GM12878 (cell line): Measurements from ENCODE around the gene HTRA2. TPM values are rescaled to one million over a fixed set of nuclear protein-coding genes. Genes with fewer than 3 reads are reported as not detected.

ENCODE experiments used
- ATAC-seq: fragments of 200-7000 bp; cut with Tn5 transposase; 3 replicates; pipeline ENCODE4 v1.9.1; 2020; ENCODE audit warnings: mild to moderate bottlenecking, moderate library complexity
- BruUV-seq: library from RNA; stranded (reverse); fragments of 400-500 nt; replicated peaks from 2 replicates; lab custom pipeline; 2021; lab: Mats Ljungman, UMichigan
- CTCF ChIA-PET: fragments of 300-600 bp; sonication (Branson Sonifier 250); formaldehyde crosslinking; extraction: SDS; loops from one replicate; lab custom pipeline; 2021; ENCODE audit warnings: inconsistent platforms; lab: Yijun Ruan, JAX
- POLR2A ChIA-PET: fragments of 350-600 bp; formaldehyde crosslinking; extraction: SDS; loops from one replicate; lab custom pipeline; 2021; ENCODE audit warnings: inconsistent platforms; lab: Charles Lee
- RAD21 ChIA-PET: fragments of 300-600 bp; sonication (Branson Sonifier 250); formaldehyde crosslinking; loops from one replicate; lab custom pipeline; 2023; ENCODE audit warnings: antibody characterized with exemption; ENCODE audit not compliant: unreplicated experiment; lab: Charles Lee
- SMC1A ChIA-PET: fragments of 300-600 bp; sonication (Branson Sonifier 250); formaldehyde crosslinking; loops from one replicate; lab custom pipeline; 2023; ENCODE audit not compliant: unreplicated experiment, uncharacterized antibody; lab: Charles Lee
- DNase-seq: peaks from one replicate; pipeline ENCODE4 v3.0.0-alpha.2; 2011; ENCODE audit warnings: low read depth, low spot score
- FAIRE-seq: peaks from 3 replicates; lab custom pipeline; 2011; peaks lifted over from hg19 to GRCh38; lab: Jason Lieb, UNC
- H2AFZ ChIP-seq: 2 replicates; pipeline ENCODE4 v1.6.0; 2011; ENCODE audit warnings: low read depth, low read length, control low read depth; ENCODE audit not compliant: control insufficient read depth
- H3K27ac ChIP-seq: 2 replicates; pipeline ENCODE4 v1.5.1; 2011; ENCODE audit warnings: control low read depth; ENCODE audit not compliant: control insufficient read depth, insufficient read depth
- H3K27me3 ChIP-seq, 2 experiments: replicated peaks in 1 of 2; 2 replicates each; pipeline versions ENCODE4 v1.6.0 to v1.6.1; 2011; ENCODE audit warnings: low read length in 1 of 2; ENCODE audit not compliant: control insufficient read depth in 2 of 2, insufficient read depth in 2 of 2
- H3K36me3 ChIP-seq, 2 experiments: 2 replicates each; pipeline ENCODE4 v1.5.1; 2011; ENCODE audit warnings: low read length in 1 of 2; ENCODE audit not compliant: control insufficient read depth in 2 of 2, insufficient read depth in 2 of 2
- H3K4me1 ChIP-seq: 2 replicates; pipeline ENCODE4 v1.6.1; 2011; ENCODE audit warnings: mild to moderate bottlenecking, low read length, moderate library complexity, mixed read lengths; ENCODE audit not compliant: control insufficient read depth, insufficient read depth
- H3K4me2 ChIP-seq: 2 replicates; pipeline ENCODE4 v1.6.0; 2011; ENCODE audit warnings: control low read depth; ENCODE audit not compliant: control insufficient read depth, insufficient read depth
- H3K4me3 ChIP-seq: fragments of 200-600 bp; sonication (generic); 2 replicates; pipeline ENCODE4 v1.5.1; 2016
- H3K79me2 ChIP-seq: 2 replicates; pipeline ENCODE4 v1.6.0; 2011; ENCODE audit warnings: low read length; ENCODE audit not compliant: control insufficient read depth, insufficient read depth
- H3K9ac ChIP-seq: 2 replicates; pipeline ENCODE4 v1.8.0; 2011; ENCODE audit warnings: low read length, control low read depth, mixed read lengths; ENCODE audit not compliant: control insufficient read depth, insufficient read depth
- H3K9me3 ChIP-seq: replicated peaks from 3 replicates; pipeline ENCODE4 v1.5.1; 2011; ENCODE audit warnings: mild to moderate bottlenecking, low read length; ENCODE audit not compliant: control insufficient read depth, insufficient read depth
- H4K20me1 ChIP-seq: 2 replicates; pipeline ENCODE4 v1.6.0; 2011; ENCODE audit not compliant: control insufficient read depth, insufficient read depth
- ASH2L ChIP-seq: fragments of 300-600, 200-600 bp; sonication (generic); IDR thresholded peaks from 2 replicates; pipeline ENCODE4 v1.6.1; 2017; ENCODE audit warnings: low read depth, mild to moderate bottlenecking, borderline replicate concordance
- ATF7 ChIP-seq: fragments of 450-650 bp; IDR thresholded peaks from 2 replicates; pipeline ENCODE4 v1.6.1; 2016; ENCODE audit warnings: low read depth, mild to moderate bottlenecking
- BCL11A ChIP-seq: IDR thresholded peaks from 2 replicates; pipeline ENCODE4 v1.6.1; 2011; ENCODE audit warnings: low read depth, low read length
- CHD1 ChIP-seq: IDR thresholded peaks from 2 replicates; pipeline ENCODE4 v1.6.1; 2012; ENCODE audit warnings: low read depth, low read length, improper control_type of control experiment
- EGR1 ChIP-seq, 2 experiments: IDR thresholded peaks; 1 replicate in 1 of 2; 2 replicates in 1 of 2; pipeline ENCODE4 v1.6.1; 2011 to 2012; ENCODE audit warnings: low read depth in 2 of 2, low read length in 2 of 2, borderline replicate concordance in 1 of 2, mild to moderate bottlenecking in 1 of 2, moderate library complexity in 1 of 2
- EP300 ChIP-seq, 2 experiments: fragments of 150-350 bp in 1 of 2; IDR thresholded peaks; 2 replicates each; pipeline ENCODE4 v1.6.1; 2011 to 2012; ENCODE audit warnings: low read depth in 2 of 2, low read length in 2 of 2, borderline replicate concordance in 1 of 2, improper control_type of control experiment in 1 of 2, inconsistent platforms in 1 of 2; ENCODE audit not compliant: control insufficient read depth in 1 of 2
- ETV6 ChIP-seq, 2 experiments: fragments of 450-650 bp in 1 of 2; IDR thresholded peaks in 1 of 2; conservative IDR thresholded peaks in 1 of 2; 2 replicates each; pipeline ENCODE4 v1.6.1; 2014; ENCODE audit warnings: antibody characterized with exemption in 1 of 2, borderline replicate concordance in 1 of 2, low read depth in 1 of 2, mild to moderate bottlenecking in 1 of 2, moderate library complexity in 1 of 2
- FOS ChIP-seq: IDR thresholded peaks from 3 replicates; pipeline ENCODE4 v1.6.1; 2011; ENCODE audit warnings: borderline replicate concordance; ENCODE audit not compliant: insufficient read length; ENCODE audit errors: extremely low read depth
- JUNB ChIP-seq: IDR thresholded peaks from 2 replicates; pipeline ENCODE4 v1.6.1; 2016; ENCODE audit warnings: antibody characterized with exemption, mild to moderate bottlenecking
- MEF2B ChIP-seq: fragments of 450-650 bp; IDR thresholded peaks from 2 replicates; pipeline ENCODE4 v1.6.1; 2018; ENCODE audit warnings: mild to moderate bottlenecking, moderate library complexity; ENCODE audit not compliant: partially characterized antibody, poor library complexity, severe bottlenecking
- MLLT1 ChIP-seq: fragments of 450-650 bp; IDR thresholded peaks from 2 replicates; pipeline ENCODE4 v1.6.1; 2016; ENCODE audit warnings: mild to moderate bottlenecking
- NBN ChIP-seq: fragments of 450-650 bp; IDR thresholded peaks from 2 replicates; pipeline ENCODE4 v1.6.1; 2016
- PKNOX1 ChIP-seq: fragments of 450-650 bp; IDR thresholded peaks from 2 replicates; pipeline ENCODE4 v1.6.1; 2016; ENCODE audit warnings: mild to moderate bottlenecking
- POLR2AphosphoS2 ChIP-seq: IDR thresholded peaks from 2 replicates; pipeline ENCODE4 v1.6.1; 2011; ENCODE audit warnings: low read depth, mild to moderate bottlenecking, low read length, improper control_type of control experiment, moderate library complexity
- SMAD1 ChIP-seq: fragments of 450-650 bp; IDR thresholded peaks from 2 replicates; pipeline ENCODE4 v1.6.1; 2018; ENCODE audit warnings: mild to moderate bottlenecking, low read depth; ENCODE audit not compliant: partially characterized antibody
- SMC3 ChIP-seq: IDR thresholded peaks from 2 replicates; pipeline ENCODE4 v1.6.1; 2011; ENCODE audit warnings: low read length, improper control_type of control experiment, borderline replicate concordance
- SRF ChIP-seq, 2 experiments: IDR thresholded peaks; 2 replicates each; pipeline ENCODE4 v1.6.1; 2011; ENCODE audit warnings: low read depth in 2 of 2, low read length in 2 of 2, mild to moderate bottlenecking in 1 of 2, moderate library complexity in 1 of 2
- STAT1 ChIP-seq: fragments of 450-650 bp; conservative IDR thresholded peaks from 2 replicates; pipeline ENCODE4 v1.6.1; 2014; ENCODE audit warnings: antibody characterized with exemption, mild to moderate bottlenecking
- YY1 ChIP-seq: IDR thresholded peaks from 2 replicates; pipeline ENCODE4 v1.6.1; 2011; ENCODE audit warnings: low read depth, mild to moderate bottlenecking, low read length
- WGBS: methylation state at CpG from one replicate; pipeline ENCODE4 v1.1.6; 2016; ENCODE audit warnings: low lambda C conversion rate; ENCODE audit not compliant: insufficient replicate concordance, insufficient coverage; ENCODE audit errors: missing lambda C conversion rate; 5-methylcytosine and 5-hydroxymethylcytosine counted together
- in situ Hi-C: fragments of 300-500 bp; cut with MboI; formaldehyde crosslinking; loops from 9 replicates; pipeline ENCODE4 v1.14.3; 2018; ENCODE audit warnings: mixed read lengths
- intact Hi-C: fragments of 100-400 bp; cut with micrococcal nuclease; formaldehyde crosslinking; loops from one replicate; pipeline ENCODE4 v1.14.2; 2022; ENCODE audit not compliant: unreplicated experiment
- polyA plus RNA-seq, 11 experiments: library from polyadenylated mRNA; depleted of rRNA in 4 of 11; unstranded in 6 of 11; stranded (reverse) in 5 of 11; fragments of >200 nt; fragmentation: Nextera tagmentation in 4 of 11; fragmentation: Illumina TruSeq in 1 of 11; extraction: Ambion mirVana in 4 of 11; extraction: Trizol in 1 of 11; gene quantifications; 1 replicate in 1 of 11; 2 replicates in 10 of 11; pipeline versions ENCODE4 v1.2.1 to v1.2.3, GENCODE V29; 2011 to 2016; ENCODE audit warnings: inconsistent platforms in 2 of 11, missing spikeins in 2 of 11, low read depth in 1 of 11
- total RNA-seq, 4 experiments: library from RNA; depleted of rRNA in 3 of 4; stranded (reverse); fragments of >200 nt in 3 of 4; fragmentation: Illumina TruSeq in 1 of 4; extraction: Trizol in 1 of 4; gene quantifications; 2 replicates each; pipeline versions ENCODE4 v1.2.1 to v1.2.3, GENCODE V29; 2013 to 2021

HTRA2 gene
- total and polyA plus RNA-seq, 10 of the 15 experiments (the other 5 are each of a cell fraction or from before 2014, with no cell fraction given): 42.3 to 73.9 (median 54.6) TPM

DNA sequence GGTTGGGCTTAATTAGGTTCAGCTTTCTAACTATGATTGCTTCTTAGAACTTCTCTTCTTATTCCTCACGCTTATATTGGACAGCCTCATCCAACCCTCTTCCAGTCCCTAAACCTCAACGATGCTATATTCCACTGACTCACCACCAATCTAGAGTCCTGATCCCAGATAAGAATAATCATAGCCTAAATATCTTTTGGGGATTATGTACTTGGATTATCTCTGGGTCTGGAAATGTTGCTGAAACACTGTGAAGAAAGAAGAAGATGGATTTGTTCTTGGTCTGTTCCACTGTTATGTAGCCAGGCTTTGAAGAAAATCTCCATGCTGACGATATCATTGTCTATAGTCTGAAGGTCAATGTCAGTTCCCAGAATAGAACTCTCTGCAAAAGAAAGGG lies 51.7 kb downstream of the HTRA2 start:
- Histone ChIP-seq H2AFZ (no peak overlapping the region), H3K27ac (no peak overlapping the region), H3K4me2 (no peak overlapping the region), H4K20me1 (no peaks in the 10 kb centered on the region), H3K4me1 (peaks cover 54% of the 10 kb centered on the region), H3K79me2 (no peaks in the 10 kb centered on the region), H3K9ac (no peak overlapping the region), H3K36me3 (no peaks in the 10 kb centered on the region), H3K9me3 (no peaks in the 10 kb centered on the region), H3K4me3 (no peak overlapping the region), H3K27me3 (no peaks in the 10 kb centered on the region)
- intact Hi-C loops: loop anchor here (10.0 kb wide), 1 partner anchor 247 kb away; no protein-coding TSS in a partner anchor
- SMC1A ChIA-PET: interaction anchor here (3.0 to 11.0 kb wide), 5 partner anchors 10 to 51 kb away, joined by 15 to 371 read pairs (median 106); partner anchors contain the start of genes AUP1, DQX1, HTRA2 and LOXL3
- no peak for ATAC-seq
- POLR2A ChIA-PET: interaction anchor here (25.0 kb wide), 1 partner anchor 29 kb away, joined by 441 read pairs; the partner anchor contains the start of genes DOK1 and LOXL3
- no peak for DNase-seq
- CTCF ChIA-PET: interaction anchor here (0.9 to 11.2 kb wide), 6 partner anchors 10 to 77 kb away, joined by 4 to 281 read pairs (median 170); partner anchors contain the start of genes AUP1, DOK1, DQX1 and HTRA2
- in situ Hi-C loops: loop anchor here (10.0 kb wide), 1 partner anchor 97 kb away; the partner anchor contains the start of genes CCDC142 and TTC31
- no peak for FAIRE-seq
- TF ChIP-seq NBN (no peak), SMAD1 (no peak), SRF (IDR thresholded peaks at IDR 0.05; ENCODE audit: low read depth in 2 of 2, low read length in 2 of 2) (no peak), PKNOX1 (no peak), STAT1 (no peak), BCL11A (no peak), SMC3 (no peak), FOS (no peak), ATF7 (no peak), EP300 (IDR thresholded peaks at IDR 0.05; ENCODE audit: borderline replicate concordance in 1 of 2, control insufficient read depth in 1 of 2, low read depth in 2 of 2, low read length in 2 of 2) (no peak), ASH2L (no peak), ETV6 (conservative IDR thresholded peaks at IDR 0.05 in 1 of 2, IDR thresholded peaks at IDR 0.05 in 1 of 2; ENCODE audit: borderline replicate concordance in 1 of 2, low read depth in 1 of 2) (no peak), MLLT1 (no peak), POLR2AphosphoS2 (no peak), EGR1 (IDR thresholded peaks at IDR 0.05; ENCODE audit: borderline replicate concordance in 1 of 2, low read depth in 2 of 2, low read length in 2 of 2) (no peak), YY1 (no peak), JUNB (no peak), MEF2B (no peak), CHD1 (no peak)
- RAD21 ChIA-PET: interaction anchor here (8.7 to 11.0 kb wide), 3 partner anchors 6 to 52 kb away, joined by 96 to 158 read pairs (median 152); partner anchors contain the start of genes AUP1, DOK1, DQX1 and HTRA2
- BruUV-seq: no TSS peak
- WGBS: 97% methylated on average over 3 of the region's 3 CpGs
